Limb (tissue), 2 donors: ENCODE results near the gene B3GALT6.

Source experiments
- DNase-seq, 2 donors: peaks; one replicate each; pipeline ENCODE4 v3.0.0-alpha.2; 2016; ENCODE audit errors: extremely low spot score in 2 of 2

Gene B3GALT6

DNA sequence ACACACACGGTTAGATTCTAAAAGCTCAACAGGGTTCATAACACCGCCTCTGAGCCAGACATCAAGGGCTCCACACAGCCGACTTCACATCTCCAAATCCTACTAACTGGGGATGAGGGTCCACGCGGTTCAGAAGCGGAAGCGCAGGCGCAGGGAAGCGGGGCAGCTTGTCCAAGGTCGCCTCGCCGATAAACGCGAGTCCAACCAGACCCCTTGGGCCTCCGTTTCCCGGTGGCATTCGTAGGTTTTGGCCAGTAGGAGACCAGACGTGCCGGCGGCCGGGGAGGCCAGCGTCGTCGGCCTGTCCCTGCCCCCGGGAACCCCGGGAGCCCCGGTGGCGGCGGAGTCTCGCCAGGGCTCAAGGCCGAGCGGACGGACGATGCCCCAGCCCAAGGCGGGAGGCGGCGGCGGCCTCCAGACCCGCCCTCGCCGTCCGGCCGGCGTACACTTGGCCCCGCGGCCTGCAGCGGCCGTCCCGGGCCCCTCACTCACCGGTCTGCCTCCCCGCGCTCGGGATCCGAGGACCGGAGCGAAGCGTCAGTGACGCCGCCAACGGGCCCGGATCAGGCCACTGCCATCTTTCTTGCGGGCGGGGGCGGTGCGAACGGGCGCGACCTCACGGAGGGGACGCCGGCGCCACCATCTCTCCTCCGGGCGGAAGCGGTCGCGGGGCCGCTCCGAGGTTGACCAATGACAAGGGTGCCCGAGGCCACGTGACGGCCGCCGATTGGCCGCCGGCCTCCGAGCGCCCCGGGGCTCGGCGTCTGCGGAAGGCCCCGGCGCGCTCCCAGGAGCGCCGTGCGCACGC lies 433 bp upstream of the B3GALT6 start, which contains the start of gene SDF4:
TSS of gene SDF4 (minus strand) at position 602 of the 808 bp plus-strand sequence. CDS start 3,229 bp downstream, outside the sequence.
- peak; percentile 97 to 98 for DNase-seq

DNA sequence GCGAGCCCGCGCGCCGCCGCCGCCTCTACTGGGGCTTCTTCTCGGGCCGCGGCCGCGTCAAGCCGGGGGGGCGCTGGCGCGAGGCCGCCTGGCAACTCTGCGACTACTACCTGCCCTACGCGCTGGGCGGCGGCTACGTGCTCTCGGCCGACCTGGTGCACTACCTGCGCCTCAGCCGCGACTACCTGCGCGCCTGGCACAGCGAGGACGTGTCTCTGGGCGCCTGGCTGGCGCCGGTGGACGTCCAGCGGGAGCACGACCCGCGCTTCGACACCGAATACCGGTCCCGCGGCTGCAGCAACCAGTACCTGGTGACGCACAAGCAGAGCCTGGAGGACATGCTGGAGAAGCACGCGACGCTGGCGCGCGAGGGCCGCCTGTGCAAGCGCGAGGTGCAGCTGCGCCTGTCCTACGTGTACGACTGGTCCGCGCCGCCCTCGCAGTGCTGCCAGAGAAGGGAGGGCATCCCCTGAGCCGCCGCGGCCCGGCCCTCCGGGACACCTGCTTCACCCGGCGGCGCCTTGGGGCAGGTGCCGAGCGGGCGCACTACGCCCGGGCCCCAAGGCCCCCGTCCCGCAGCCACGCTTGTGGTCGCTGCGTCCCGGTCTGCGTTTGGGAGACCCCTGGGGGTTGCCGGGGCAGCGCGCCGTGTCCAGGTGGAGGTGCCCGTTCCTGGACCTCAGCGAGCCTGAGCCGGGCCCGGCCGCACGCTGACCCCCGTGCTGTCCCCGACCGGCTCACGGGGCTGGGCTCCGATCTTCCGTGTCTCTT lies 944 bp downstream of the B3GALT6 start:
- no peak for DNase-seq

- no peak for DNase-seq
Measured at GRCh38 chr1:1233567-1233892, 1.5 kb downstream of the B3GALT6 start.

- no peak for DNase-seq
Measured at GRCh38 chr1:1234180-1234808, 2.3 kb downstream of the B3GALT6 start.

- no peak for DNase-seq
Measured at GRCh38 chr1:1235016-1235744, 3.1 kb downstream of the B3GALT6 start.

DNA sequence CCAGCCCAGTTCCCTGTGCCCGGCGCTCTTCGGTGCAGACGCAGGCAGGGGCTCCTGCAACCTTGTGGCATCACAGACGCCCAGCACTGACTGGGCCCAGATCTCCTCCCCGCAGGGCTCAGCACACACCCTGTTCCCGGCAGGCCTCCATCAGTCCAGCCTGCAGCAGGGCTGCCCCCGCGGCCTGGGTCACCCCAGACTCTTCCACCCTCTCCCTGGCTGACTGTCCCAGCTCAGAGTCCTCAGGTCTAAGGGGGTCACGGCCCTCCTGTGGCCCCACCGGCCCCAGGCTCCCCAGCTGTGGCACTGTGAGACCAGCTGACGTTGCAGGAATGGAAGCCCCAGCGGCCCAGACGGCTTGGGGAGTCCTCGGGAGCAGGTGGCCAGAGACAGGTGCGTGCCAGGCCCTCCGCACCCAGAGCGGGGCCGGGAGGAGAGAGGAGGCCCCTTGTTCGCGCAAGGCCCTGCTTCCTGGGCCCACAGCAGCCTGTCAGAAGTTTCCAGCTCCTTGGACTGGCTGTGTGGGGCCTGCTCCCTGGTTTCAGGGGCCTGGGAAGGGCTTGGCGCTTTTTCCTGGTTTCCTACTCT lies 4.2 kb downstream of the B3GALT6 start:
- no peak for DNase-seq

GRCh38 chr1:1236945-1237873 lies 5.2 kb downstream of the B3GALT6 start:
- DNase-seq, result no peak

DNA sequence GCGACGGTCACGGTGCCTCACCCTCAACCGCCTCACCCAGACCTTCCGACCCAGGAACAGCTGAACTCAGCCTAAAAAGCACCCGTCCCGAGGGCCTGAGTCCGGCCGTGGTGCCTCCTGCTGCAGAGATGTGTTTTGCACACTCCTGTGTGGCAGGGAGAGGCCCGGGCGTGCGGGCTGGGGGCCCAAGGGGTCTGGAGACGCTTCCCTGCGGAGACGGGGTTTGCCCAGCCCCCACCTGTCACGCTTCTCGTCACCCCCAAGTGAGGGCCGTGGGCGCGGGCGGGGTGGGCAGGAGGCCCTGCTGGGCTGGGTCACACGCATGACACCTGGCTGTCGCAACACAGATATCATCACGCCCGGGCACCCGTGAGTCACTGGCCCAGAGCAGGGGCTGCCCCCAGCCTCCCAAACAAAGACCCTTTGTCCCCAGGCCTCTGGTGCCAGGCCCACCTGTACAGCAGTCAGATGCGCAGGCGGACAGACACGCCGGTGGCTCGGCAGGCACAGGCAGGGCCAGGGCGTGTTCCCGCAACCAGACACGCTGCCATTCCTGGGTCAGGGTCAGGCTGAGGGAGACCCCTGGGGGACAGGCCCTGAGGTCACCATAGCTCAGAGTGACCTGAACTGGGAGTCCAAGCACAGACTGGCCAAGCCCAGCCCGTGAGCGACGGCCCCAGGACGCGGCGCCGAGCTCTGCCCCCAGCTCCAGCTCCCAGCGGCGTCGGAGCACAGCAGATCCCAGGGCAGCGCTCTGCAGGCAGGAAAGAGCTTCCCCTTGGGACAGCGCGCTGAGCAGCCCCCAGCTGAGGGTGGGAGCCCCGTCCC lies 6.1 kb downstream of the B3GALT6 start:
- DNase-seq, result no peak

- DNase-seq, result no peak
Measured at GRCh38 chr1:1238702-1239178, 6.7 kb downstream of the B3GALT6 start.

GRCh38 chr1:1239227-1239613 lies 7.2 kb downstream of the B3GALT6 start:
- no peak for DNase-seq

DNA sequence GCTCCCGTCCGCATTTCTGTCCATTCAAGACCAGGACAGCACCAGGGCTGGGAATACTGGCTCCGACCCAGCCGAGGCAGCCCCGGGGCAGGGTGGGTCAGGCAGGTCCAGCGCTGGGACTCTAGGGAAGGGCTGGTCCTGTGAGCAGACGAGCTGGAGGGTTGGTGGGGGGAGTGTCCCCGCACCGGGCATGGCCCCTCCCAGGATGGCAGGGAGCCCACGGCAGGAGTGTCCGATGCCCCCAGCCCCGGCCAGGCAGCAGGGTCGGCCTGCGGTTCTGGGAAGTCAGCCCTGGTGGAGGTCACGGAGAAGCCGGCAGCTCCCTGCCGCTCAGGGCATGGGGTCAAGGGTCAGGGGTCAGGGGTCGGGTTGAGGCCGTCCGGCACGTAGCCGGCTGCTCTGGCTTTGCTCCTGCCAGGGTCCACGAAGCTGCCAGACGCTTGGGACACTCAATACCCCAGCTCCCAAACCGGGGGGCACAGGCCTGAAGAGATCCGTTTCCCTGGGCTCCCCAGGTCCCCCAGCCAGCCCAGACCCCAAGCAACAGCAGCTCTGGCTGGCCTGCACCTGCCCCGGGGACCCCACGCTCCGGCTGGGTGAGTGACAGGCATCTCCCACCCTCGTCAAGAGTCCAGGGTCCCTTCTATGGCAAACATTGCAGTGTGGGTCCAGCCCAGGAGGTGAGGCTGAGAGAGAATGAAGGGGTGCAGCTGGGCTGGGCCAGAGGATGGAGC lies 7.7 kb downstream of the B3GALT6 start:
- peak in 1 of 2 donors; percentile 43 for DNase-seq

GRCh38 chr1:1240348-1240732 lies 8.3 kb downstream of the B3GALT6 start:
- no peak for DNase-seq

GRCh38 chr1:1240822-1241587 lies 9.0 kb downstream of the B3GALT6 start:
- no peak for DNase-seq

DNA sequence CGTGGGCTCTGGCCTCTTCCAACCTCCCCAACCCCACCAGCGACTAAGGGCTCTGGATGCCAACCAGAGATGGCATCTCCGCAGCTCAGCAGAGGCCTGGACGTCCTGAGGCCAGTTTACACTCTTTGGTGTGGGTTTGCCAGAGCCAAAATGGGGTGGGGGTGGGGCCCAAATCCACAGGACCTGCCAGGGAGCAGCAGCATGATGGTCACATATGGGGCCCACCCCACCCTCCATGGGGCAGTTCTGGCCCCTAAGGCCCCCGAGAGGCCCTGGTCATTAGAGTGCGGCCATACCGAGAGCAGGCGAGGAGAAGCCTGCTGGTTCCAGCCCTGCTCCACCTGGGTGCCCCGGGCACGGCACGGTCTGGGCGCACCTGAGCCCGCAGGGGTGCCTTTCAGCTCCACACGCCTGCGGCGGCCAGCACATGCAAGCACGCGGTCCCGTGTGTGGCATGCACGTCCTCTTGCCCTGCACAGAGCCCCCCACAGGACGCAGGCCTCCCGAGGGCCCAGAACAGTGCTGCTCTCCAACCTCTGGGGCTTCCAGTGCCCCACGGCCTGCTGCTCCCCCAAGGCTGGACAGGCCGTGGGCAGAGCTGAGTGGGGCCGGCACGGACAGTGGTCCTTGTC lies 9.7 kb downstream of the B3GALT6 start:
- no peak for DNase-seq

DNA sequence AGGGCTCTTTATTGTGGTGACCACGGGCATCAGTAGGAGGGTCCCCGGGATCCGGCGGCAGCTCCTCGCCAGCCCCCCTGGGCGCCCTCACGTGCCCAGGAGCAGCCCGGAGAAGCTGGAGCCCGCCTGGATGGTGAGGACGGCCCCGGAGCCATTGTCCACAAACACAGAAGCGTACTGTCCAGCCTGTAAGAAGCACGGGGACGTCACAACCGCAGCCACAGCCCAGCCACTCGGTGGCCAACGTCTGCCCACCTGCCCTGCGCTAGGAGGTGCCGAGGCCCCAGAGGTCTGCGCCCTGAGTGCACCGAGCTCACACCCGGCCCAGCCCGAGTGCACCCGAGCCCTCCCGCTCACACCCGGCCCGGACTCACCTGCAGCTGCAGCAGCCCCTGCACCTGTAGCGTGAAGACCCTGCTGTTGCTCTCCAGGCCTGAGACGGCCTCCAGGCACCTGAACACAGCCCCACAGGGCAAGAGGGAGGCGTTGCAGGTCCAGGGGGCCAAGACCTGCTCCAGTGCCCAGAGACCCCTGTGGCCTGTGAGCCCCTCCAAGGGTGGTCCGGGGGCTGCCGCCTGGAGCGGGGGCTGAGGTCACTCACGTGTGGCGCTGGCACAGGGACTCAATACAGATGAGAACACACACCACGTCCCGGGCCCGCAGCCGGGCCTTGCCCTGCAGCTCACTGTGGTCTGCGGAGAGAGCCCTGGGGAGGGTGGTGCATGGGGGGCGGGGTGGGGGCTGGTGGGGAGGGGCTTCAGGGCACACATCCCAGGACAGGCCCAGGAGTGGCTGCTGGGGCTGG lies 10.6 kb downstream of the B3GALT6 start:
- DNase-seq, result no peak

GRCh38 chr1:1243266-1243660 lies 11.2 kb downstream of the B3GALT6 start:
- no peak for DNase-seq
